Smooth muscle cell (in vitro differentiated cells): ENCODE data around the gene KCNK10. TPM values are rescaled to one million over a fixed set of nuclear protein-coding genes. Genes with fewer than 3 reads are reported as not detected.

Experiments used
- DNase-seq: peaks from one replicate; lab custom pipeline; 2025; ENCODE audit not compliant: unreplicated experiment; lab: John Stamatoyannopoulos, UW
- H2AFZ ChIP-seq: fragments of 200-600 bp; sonication (generic); 2 replicates; pipeline ENCODE4 v1.6.0; 2016; ENCODE audit warnings: antibody characterized with exemption, low read depth, mild to moderate bottlenecking
- H3F3A ChIP-seq: fragments of 200-600 bp; sonication (generic); 2 replicates; pipeline ENCODE4 v1.6.0; 2017; ENCODE audit warnings: antibody characterized with exemption, low read depth
- H3K27ac ChIP-seq: fragments of 200-600 bp; sonication (generic); 2 replicates; pipeline ENCODE4 v1.5.1; 2016; ENCODE audit warnings: low read depth, mild to moderate bottlenecking
- H3K27me3 ChIP-seq: fragments of 200-600 bp; sonication (generic); 2 replicates; pipeline ENCODE4 v1.6.1; 2016; ENCODE audit warnings: low read depth, mild to moderate bottlenecking
- H3K36me3 ChIP-seq: fragments of 200-600 bp; sonication (generic); 2 replicates; pipeline ENCODE4 v1.5.1; 2016; ENCODE audit warnings: low read depth
- H3K4me1 ChIP-seq: fragments of 200-600 bp; sonication (generic); 2 replicates; pipeline ENCODE4 v1.5.1; 2016; ENCODE audit warnings: low read depth
- H3K4me2 ChIP-seq: fragments of 200-600 bp; sonication (generic); 2 replicates; pipeline ENCODE4 v1.6.0; 2016; ENCODE audit warnings: mild to moderate bottlenecking
- H3K4me3 ChIP-seq: fragments of 200-600 bp; sonication (generic); 2 replicates; pipeline ENCODE4 v1.5.1; 2016; ENCODE audit warnings: mild to moderate bottlenecking
- H3K79me2 ChIP-seq: fragments of 200-600 bp; sonication (generic); 2 replicates; pipeline ENCODE4 v1.6.0; 2016; ENCODE audit warnings: low read depth, mild to moderate bottlenecking
- H3K9ac ChIP-seq: fragments of 200-600 bp; sonication (generic); 2 replicates; pipeline ENCODE4 v1.6.0; 2016; ENCODE audit warnings: low read depth
- H3K9me3 ChIP-seq: fragments of 200-600 bp; sonication (generic); replicated peaks from 2 replicates; pipeline ENCODE4 v1.5.1; 2016; ENCODE audit warnings: low read depth
- H4K20me1 ChIP-seq: fragments of 200-600 bp; sonication (generic); 2 replicates; pipeline ENCODE4 v1.6.0; 2016; ENCODE audit warnings: low read depth
- WGBS: methylation state at CpG from one replicate; pipeline ENCODE4 v1.1.7; 2016; ENCODE audit warnings: low lambda C conversion rate; 5-methylcytosine and 5-hydroxymethylcytosine counted together
- polyA plus RNA-seq: library from polyadenylated mRNA; unstranded; fragments of >200 nt; fragmentation: Nextera tagmentation; extraction: Ambion mirVana; gene quantifications from 2 replicates; pipeline ENCODE4 v1.2.1, GENCODE V29; 2016
- total RNA-seq: library from RNA; depleted of rRNA; stranded (reverse); fragments of >200 nt; gene quantifications from 2 replicates; pipeline ENCODE4 v1.2.3, GENCODE V29; 2014
- TF ChIP-seq, protein P1 (sequence below): fragments of 200-600 bp; sonication (generic); IDR thresholded peaks from 2 replicates; pipeline ENCODE4 v1.5.1; 2017; ENCODE audit warnings: borderline replicate concordance, mild to moderate bottlenecking, antibody characterized with exemption; ENCODE audit not compliant: insufficient read depth, poor library complexity, severe bottlenecking

KCNK10 gene
- total and polyA plus RNA-seq, 2 experiments from 2014 or later = not detected

DNA sequence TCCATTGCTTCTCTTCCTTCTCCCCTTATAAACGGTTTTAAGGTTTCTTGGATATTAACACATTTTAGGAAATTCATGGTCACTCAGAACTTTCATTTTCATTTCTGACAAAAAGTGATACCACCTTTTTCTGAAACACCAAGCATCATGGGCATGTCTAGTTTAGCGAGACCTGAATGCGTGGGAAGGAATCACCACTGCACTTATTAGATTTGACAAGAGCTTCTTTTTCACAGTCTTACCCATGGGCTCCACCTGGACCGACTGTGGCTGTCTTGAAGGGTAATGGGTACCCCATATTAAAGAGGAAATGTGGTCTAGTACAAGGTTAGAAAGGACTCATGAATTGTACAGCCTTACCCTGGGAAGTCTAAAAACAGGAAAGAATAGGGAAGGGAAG lies 95.4 kb downstream of the KCNK10 start:
- H3K4me1 ChIP-seq = peaks cover 5% of the 10 kb centered on the region
- H3K27me3 ChIP-seq = peaks cover 4% of the 10 kb centered on the region
- no peaks in the 10 kb centered on the region for H3K36me3 ChIP-seq
- DNase-seq = no peak
- no peak overlapping the region for H3K4me2 ChIP-seq
- H3K79me2 ChIP-seq = no peaks in the 10 kb centered on the region
- no peak overlapping the region for H3K4me3 ChIP-seq
- no peak overlapping the region for H2AFZ ChIP-seq
- 88% methylated on average over 4 of the region's 4 CpGs for WGBS
- no peaks in the 10 kb centered on the region for H3F3A ChIP-seq
- TF ChIP-seq, protein P1, sequence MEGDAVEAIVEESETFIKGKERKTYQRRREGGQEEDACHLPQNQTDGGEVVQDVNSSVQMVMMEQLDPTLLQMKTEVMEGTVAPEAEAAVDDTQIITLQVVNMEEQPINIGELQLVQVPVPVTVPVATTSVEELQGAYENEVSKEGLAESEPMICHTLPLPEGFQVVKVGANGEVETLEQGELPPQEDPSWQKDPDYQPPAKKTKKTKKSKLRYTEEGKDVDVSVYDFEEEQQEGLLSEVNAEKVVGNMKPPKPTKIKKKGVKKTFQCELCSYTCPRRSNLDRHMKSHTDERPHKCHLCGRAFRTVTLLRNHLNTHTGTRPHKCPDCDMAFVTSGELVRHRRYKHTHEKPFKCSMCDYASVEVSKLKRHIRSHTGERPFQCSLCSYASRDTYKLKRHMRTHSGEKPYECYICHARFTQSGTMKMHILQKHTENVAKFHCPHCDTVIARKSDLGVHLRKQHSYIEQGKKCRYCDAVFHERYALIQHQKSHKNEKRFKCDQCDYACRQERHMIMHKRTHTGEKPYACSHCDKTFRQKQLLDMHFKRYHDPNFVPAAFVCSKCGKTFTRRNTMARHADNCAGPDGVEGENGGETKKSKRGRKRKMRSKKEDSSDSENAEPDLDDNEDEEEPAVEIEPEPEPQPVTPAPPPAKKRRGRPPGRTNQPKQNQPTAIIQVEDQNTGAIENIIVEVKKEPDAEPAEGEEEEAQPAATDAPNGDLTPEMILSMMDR = no peak
- H3K9ac ChIP-seq = no peak overlapping the region
- H4K20me1 ChIP-seq = no peaks in the 10 kb centered on the region
- no peak overlapping the region for H3K27ac ChIP-seq
- no peaks in the 10 kb centered on the region for H3K9me3 ChIP-seq

DNA sequence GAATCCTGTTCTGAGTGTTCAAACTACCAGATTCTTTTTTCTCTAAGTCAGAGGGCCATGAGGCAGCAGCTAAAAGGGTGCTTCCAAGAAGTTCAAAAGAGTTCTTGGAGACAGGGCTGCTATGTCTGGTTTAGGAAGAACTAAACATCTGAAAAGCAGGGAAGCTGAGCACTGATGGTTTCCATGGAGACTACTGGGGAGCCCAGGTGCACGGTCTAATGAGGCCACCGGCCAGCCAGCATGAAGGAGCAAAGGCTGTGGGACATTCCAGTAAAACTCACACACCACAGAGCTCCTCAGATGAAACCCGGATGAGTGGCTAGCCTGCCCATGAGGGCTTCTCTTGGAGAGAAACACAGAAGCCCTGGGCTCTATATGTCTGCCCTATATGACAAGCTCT lies 97.3 kb downstream of the KCNK10 start:
- Histone ChIP-seq H3K79me2 (no peaks in the 10 kb centered on the region), H3F3A (no peaks in the 10 kb centered on the region), H3K9me3 (no peaks in the 10 kb centered on the region), H3K36me3 (no peaks in the 10 kb centered on the region), H3K4me3 (no peak overlapping the region), H2AFZ (no peak overlapping the region), H3K4me2 (no peak overlapping the region), H3K4me1 (peaks cover 3% of the 10 kb centered on the region), H4K20me1 (no peaks in the 10 kb centered on the region), H3K9ac (no peak overlapping the region), H3K27ac (no peak overlapping the region), H3K27me3 (peaks cover 4% of the 10 kb centered on the region)
- WGBS = 56% methylated on average over 3 of the region's 3 CpGs
- TF ChIP-seq, protein P1 = no peak
- DNase-seq = no peak

DNA sequence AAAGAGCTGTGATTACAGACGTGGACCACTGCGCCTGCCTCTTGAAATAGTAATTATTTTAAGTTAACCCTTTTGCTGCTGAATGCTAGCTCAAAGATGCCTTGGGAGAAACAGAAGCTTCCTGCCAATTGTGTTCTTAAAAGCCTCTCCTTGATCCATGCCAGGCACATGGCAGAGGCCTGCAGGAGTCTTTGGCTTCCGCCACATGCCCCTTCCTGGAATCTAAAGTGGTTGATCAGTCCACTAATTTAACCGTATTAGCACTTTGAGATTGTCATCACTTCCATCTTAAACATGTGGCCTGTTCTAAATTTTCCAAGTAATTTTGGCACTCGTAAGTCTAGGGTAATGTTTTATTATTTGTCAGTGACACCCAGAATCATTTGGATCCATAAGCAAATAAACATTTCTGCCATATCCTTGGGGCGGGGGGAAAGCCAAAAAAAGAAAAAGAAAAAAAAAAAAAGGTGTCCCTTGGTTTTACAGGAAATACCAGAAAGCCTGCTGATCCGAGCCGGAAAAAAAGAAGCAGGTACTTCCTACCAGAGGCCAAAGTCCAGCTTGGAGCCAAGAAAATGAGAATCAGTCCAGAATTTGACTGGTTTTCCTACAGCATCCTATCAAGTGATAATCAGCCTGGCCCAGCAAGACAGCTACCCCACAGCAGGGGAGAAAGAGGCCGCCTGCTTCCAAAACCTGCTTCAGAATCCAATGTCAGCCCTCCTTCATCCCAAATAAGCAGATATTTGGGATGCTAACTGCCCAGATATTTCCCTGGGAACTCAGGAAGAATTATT lies 104.8 kb downstream of the KCNK10 start:
- Histone ChIP-seq H2AFZ (no peak overlapping the region), H3K9me3 (no peaks in the 10 kb centered on the region), H3K27me3 (no peaks in the 10 kb centered on the region), H3K4me2 (no peak overlapping the region), H3K4me1 (no peaks in the 10 kb centered on the region), H3K36me3 (no peaks in the 10 kb centered on the region), H3K27ac (no peak overlapping the region), H3K79me2 (no peaks in the 10 kb centered on the region), H3K9ac (no peak overlapping the region), H3F3A (no peaks in the 10 kb centered on the region), H4K20me1 (no peaks in the 10 kb centered on the region), H3K4me3 (no peak overlapping the region)
- no peak for DNase-seq
- TF ChIP-seq, protein P1 = no peak
- WGBS = 76% methylated on average over 9 of the region's 9 CpGs

- Histone ChIP-seq H3K9me3 (no peaks in the 10 kb centered on the region), H3K4me2 (no peak overlapping the region), H3F3A (no peaks in the 10 kb centered on the region), H3K27me3 (no peaks in the 10 kb centered on the region), H4K20me1 (no peaks in the 10 kb centered on the region), H3K9ac (no peak overlapping the region), H3K36me3 (no peaks in the 10 kb centered on the region), H3K27ac (no peak overlapping the region), H3K4me3 (no peak overlapping the region), H3K79me2 (no peaks in the 10 kb centered on the region), H3K4me1 (no peaks in the 10 kb centered on the region), H2AFZ (no peak overlapping the region)
- TF ChIP-seq, protein P1 = no peak
- no peak for DNase-seq
Measured at GRCh38 chr14:88212691-88213090, 110.4 kb downstream of the KCNK10 start.
